ELF-1 (cell line): Measurements from ENCODE around the gene MYO1E.
"Not testable (repeated sequence)": the region's sequence is repeated elsewhere in the genome, so short reads cannot be mapped to it uniquely, and the experiment has no call there.

Source experiments
- DNase-seq: peaks from one replicate; pipeline ENCODE4 v3.0.0-alpha.2; 2016; ENCODE audit warnings: low read depth, low spot score

MYO1E gene

GRCh38 chr15:59137566-59137965, 235.1 kb downstream of the MYO1E start:
- DNase-seq = no peak

DNA sequence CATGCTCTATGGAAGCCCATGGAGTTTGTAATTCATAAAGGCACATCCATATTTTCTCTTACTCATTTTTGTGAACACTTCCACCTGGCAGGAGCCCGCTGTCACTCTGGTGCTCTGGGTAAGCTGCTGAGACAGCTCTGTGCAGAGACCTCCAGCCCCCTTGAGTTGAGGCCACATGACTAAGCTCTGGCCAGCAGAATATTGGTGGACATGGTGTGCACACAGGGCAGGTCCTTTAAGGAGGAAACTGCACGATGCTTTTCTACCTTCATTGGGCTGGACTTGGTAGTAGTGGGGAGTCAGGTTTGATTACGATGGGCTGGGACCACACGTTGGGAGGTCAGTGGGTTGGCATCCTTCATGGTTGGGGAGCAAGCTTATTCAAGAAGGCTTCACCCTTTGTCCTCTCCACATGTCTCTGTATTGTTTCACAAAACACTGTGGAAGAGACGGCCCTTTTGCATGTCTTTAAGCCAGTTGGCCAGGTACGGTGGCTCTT, 238.7 kb downstream of the MYO1E start:
- DNase-seq = no peak

DNA sequence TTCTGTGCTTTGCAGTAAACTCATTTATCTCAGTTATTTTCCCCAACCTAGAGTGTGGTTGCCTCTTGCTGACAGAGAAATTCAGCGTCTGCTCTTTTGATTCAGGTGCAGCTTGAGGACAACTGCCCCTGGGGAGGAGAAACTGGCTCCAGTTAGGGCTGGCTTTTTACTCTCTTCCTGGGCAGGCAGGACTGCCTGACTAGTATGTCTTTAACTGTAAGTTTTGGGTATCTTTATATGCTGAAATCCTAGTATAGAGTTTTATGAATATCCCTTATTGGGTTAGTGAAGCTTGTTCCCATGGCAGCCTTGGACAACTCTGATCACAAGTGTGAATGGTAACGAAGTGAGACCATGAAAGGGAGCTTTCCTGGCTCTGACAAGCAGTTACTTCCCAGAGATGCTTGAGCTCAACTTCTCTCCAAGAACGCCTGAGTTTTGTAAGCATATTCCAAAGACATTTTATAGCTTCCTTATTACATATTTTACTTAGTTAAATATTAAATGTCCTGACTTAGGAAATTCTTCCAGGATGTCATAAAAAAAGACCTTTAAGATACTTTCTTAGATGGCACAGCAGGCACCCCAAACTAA, 240.6 kb downstream of the MYO1E start:
- no peak for DNase-seq

DNA sequence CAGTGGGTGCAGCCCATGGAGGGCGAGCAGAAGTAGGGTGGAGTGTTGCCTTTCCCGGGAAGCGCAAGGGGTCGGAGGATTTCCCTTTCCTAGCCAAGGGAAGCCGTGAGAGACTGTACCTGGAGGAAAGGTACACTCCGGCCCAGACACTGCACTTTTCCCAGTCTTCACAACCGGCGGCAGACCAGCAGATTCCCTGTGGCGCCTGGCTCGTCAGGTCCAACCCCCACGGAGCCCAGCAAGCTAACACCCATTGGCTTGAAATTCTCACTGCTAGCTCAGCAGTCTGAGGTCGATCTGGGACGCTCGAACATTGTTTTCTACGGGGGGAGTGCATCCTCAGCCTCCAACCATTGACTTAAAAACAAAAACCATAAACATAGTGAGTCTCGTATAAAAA, 241.2 kb downstream of the MYO1E start:
- DNase-seq = no peak

DNA sequence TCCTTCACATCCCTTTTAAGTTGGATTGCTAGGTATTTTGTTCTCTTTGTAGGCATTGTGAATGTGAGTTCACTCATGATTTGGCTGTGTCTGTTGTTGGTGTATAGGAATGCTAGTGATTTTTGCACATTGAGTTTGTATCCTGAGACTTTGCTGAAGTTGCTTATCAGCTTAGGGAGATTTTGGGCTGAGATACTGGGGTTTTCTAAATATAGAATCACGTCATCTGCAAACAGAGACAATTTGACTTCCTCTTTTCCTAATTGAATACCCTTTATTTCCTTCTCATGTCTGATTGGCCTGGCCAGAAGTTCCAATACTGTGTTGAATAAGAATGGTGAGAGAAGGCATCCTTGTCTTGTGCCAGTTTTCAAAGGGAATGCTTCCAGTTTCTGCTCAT, 245.4 kb downstream of the MYO1E start:
- DNase-seq = not testable (repeated sequence)

GRCh38 chr15:59125683-59126082, 247.0 kb downstream of the MYO1E start:
- not testable (repeated sequence) for DNase-seq

DNA sequence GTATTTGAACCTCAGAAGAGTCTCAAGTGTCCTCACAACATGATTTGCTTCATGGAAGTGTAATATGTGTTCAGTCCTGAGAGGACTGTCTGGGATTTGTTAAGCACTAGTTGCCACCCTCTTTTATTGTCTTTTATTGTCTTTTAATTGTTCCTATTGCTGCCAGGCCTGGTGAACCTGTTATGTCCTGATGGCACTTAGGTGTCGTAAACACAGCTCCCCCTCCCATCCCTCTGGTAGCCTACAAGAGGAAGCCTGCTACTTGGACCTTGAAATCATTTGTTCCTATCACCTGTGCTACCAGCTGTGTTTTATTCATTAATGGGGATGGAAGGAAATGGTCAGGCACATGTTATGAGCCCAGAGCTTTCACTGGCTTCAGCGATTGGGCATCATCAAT, 248.4 kb downstream of the MYO1E start:
- no peak for DNase-seq

GRCh38 chr15:59120937-59121336, 251.7 kb downstream of the MYO1E start:
- no peak for DNase-seq

DNA sequence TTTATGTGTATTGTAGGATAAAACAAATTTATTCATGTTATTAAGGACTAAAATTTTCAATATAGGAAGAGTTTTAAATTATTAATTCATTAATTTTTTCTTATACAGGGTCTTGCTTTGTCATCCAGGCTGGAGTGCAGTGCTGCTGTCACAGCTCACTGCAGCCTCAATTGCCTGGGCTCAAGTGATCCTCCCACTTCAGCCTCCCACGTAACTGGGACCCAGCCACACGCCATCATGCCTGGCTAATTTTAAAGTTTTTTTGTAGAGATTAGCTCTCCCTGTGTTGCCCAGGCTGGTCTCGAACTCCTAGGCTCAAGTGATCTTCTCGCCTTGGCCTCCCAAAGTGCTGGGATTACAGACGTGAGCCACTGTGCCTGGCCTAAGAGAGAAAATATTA, 253.0 kb downstream of the MYO1E start:
- DNase-seq = no peak

DNA sequence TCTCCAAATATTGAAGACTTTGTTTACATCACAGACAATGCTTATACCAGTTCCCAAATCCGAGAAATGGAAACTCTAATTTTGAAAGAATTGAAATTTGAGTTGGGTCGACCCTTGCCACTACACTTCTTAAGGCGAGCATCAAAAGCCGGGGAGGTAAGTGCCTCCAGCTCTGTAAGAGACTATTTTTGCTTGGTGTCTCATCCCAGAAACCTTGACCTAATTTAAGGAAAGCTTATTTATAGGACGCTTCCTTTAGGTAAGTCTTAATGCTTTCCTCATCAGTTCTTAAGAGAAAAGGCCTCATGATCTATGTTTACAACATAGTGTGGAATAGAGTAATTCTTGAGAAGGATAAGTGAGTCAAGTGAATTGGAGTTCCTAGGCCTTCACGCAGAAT, 255.9 kb downstream of the MYO1E start:
- no peak for DNase-seq

DNA sequence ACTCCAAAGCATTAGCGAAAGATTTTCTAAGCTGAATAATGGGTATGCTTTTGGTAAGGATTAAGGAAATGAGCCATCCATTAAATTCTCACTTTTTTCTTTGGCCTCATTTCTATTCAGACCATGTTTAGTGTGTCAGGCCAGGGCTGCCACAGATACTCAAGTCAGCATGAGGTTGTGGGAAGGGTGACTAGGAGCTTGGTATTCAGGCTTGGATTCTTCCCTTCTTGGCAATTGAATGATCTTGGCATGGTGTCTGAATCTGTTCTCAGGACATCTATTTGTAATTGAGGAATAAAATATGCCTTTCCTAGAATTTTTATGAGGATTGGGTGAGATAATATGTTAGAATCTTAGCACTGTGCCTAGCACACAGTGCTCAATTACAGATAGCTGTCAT, 256.5 kb downstream of the MYO1E start:
- no peak for DNase-seq

DNA sequence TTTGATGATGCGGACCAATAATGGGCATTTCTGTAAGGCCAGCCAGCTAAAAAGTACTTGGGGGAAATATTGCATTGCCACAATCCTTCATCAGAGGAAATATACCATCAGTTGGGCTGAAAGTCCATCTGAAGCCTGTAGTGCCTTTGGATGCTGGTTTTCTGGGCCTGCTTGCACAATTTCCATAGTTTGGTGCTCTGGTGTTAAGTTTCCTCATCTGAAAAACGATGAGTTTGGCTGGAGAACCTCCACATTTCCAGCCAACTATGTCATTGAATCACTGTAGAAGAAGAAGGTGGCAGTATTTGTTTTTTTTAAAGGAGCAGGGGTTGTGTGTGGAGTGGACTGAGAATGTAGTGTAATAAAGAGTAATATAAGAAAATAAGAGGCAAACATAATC, 257.6 kb downstream of the MYO1E start:
- DNase-seq = no peak

DNA sequence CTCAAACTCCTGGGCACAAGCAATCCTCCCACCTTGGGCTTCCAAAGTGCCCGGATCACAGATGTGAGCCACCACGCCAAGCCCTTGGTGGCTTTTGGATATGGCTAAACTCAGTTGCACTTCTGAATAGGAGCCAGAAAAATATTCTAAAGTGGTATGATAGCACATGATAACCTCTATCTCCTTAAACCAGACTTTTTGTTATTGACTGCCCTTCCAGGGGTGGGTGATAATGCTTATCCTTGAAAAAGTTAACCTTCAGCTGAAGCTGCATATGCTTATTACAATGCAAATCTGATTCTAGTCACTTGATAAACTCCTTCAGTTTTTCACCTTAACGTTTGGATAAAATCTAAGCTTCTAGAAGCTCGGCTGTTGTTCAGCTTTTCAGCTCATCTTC, 261.4 kb downstream of the MYO1E start:
- no peak for DNase-seq

- DNase-seq = no peak
Measured at GRCh38 chr15:59105854-59106253, 266.8 kb downstream of the MYO1E start.

DNA sequence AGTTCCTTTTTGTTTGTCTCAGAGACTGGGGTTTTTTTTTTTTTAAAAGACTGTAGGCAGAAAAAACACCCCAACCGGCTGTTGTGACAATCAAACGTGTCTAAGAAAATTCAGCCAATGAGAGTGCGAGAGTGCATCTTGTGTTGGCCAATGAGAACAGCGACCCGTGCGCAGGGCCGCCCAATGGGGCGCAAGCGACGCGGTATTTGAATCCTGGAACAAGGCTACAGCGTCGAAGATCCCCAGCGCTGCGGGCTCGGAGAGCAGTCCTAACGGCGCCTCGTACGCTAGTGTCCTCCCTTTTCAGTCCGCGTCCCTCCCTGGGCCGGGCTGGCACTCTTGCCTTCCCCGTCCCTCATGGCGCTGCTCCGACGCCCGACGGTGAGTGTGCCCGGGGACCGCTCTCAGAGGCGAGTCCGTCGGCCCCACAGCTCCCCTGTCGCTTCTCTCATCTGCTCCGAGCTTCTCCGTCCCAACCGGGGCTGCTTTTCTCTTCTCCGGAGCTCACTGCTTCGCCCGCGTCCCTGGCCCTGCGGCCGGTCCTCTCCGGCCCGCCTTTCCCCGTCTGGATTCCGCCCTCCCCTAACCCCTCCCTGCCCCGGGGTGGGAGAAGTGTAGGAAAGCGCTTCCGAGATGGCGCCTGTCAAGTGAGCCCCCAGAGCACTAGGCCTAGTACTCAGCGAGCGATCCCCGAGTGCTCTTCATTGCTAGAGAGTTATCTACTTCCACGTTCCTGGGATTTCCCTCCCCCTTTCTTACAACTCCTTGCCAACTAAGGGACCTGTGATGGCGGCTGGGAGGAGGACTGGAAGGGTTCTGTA, 267.5 kb downstream of the MYO1E start, which contains the start of gene CCNB2:
Gene CCNB2, plus strand, starts transcription at position 235 of the 821 bp plus-strand sequence. Its CDS starts 123 bp downstream, at position 358.
- peak; percentile 97 for DNase-seq

- DNase-seq = no peak
Measured at GRCh38 chr15:59104602-59104911, 268.1 kb downstream of the MYO1E start.

GRCh38 chr15:59099162-59099685, 273.4 kb downstream of the MYO1E start:
- no peak for DNase-seq

- no peak for DNase-seq
Measured at GRCh38 chr15:59096429-59096828, 276.2 kb downstream of the MYO1E start.

DNA sequence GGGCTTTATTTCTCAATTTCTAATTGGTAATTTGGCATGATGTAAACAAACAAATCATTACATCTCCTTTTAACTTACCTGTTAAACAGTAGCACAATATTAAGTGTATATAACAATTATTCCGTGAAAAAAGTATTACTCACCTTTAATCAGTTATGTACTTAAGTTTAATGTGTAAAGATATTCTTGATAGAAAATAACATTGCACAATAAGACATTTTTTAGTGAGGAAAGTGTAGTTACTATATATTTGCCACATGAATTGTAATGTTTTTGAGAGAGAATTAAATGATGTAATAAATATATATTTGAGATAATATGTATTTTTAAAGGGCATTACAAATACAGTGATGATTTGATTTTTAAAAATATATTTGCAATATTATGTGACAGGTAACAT, 278.6 kb downstream of the MYO1E start:
- DNase-seq = no peak

- no peak for DNase-seq
Measured at GRCh38 chr15:59087731-59088130, 284.9 kb downstream of the MYO1E start.
